GM12878 (cell line): Measurements from ENCODE around the gene AKAP7. TPM values are rescaled to one million over a fixed set of nuclear protein-coding genes. Genes with fewer than 3 reads are reported as not detected.
"Not testable (repeated sequence)": the region's sequence is repeated elsewhere in the genome, so short reads cannot be mapped to it uniquely, and the experiment has no call there.

Experiments
- ATAC-seq: fragments of 200-7000 bp; cut with Tn5 transposase; 3 replicates; pipeline ENCODE4 v1.9.1; 2020; ENCODE audit warnings: mild to moderate bottlenecking, moderate library complexity
- BruUV-seq: library from RNA; stranded (reverse); fragments of 400-500 nt; replicated peaks from 2 replicates; lab custom pipeline; 2021; lab: Mats Ljungman, UMichigan
- CTCF ChIA-PET: fragments of 300-600 bp; sonication (Branson Sonifier 250); formaldehyde crosslinking; extraction: SDS; loops from one replicate; lab custom pipeline; 2021; ENCODE audit warnings: inconsistent platforms; lab: Yijun Ruan, JAX
- POLR2A ChIA-PET: fragments of 350-600 bp; formaldehyde crosslinking; extraction: SDS; loops from one replicate; lab custom pipeline; 2021; ENCODE audit warnings: inconsistent platforms; lab: Charles Lee
- RAD21 ChIA-PET: fragments of 300-600 bp; sonication (Branson Sonifier 250); formaldehyde crosslinking; loops from one replicate; lab custom pipeline; 2023; ENCODE audit warnings: antibody characterized with exemption; ENCODE audit not compliant: unreplicated experiment; lab: Charles Lee
- SMC1A ChIA-PET: fragments of 300-600 bp; sonication (Branson Sonifier 250); formaldehyde crosslinking; loops from one replicate; lab custom pipeline; 2023; ENCODE audit not compliant: unreplicated experiment, uncharacterized antibody; lab: Charles Lee
- DNase-seq: peaks from one replicate; pipeline ENCODE4 v3.0.0-alpha.2; 2011; ENCODE audit warnings: low read depth, low spot score
- FAIRE-seq: peaks from 3 replicates; lab custom pipeline; 2011; peaks lifted over from hg19 to GRCh38; lab: Jason Lieb, UNC
- H2AFZ ChIP-seq: 2 replicates; pipeline ENCODE4 v1.6.0; 2011; ENCODE audit warnings: low read depth, low read length, control low read depth; ENCODE audit not compliant: control insufficient read depth
- H3K27ac ChIP-seq: 2 replicates; pipeline ENCODE4 v1.5.1; 2011; ENCODE audit warnings: control low read depth; ENCODE audit not compliant: control insufficient read depth, insufficient read depth
- H3K27me3 ChIP-seq, 2 experiments: replicated peaks in 1 of 2; 2 replicates each; pipeline versions ENCODE4 v1.6.0 to v1.6.1; 2011; ENCODE audit warnings: low read length in 1 of 2; ENCODE audit not compliant: control insufficient read depth in 2 of 2, insufficient read depth in 2 of 2
- H3K36me3 ChIP-seq, 2 experiments: 2 replicates each; pipeline ENCODE4 v1.5.1; 2011; ENCODE audit warnings: low read length in 1 of 2; ENCODE audit not compliant: control insufficient read depth in 2 of 2, insufficient read depth in 2 of 2
- H3K4me1 ChIP-seq: 2 replicates; pipeline ENCODE4 v1.6.1; 2011; ENCODE audit warnings: mild to moderate bottlenecking, low read length, moderate library complexity, mixed read lengths; ENCODE audit not compliant: control insufficient read depth, insufficient read depth
- H3K4me2 ChIP-seq: 2 replicates; pipeline ENCODE4 v1.6.0; 2011; ENCODE audit warnings: control low read depth; ENCODE audit not compliant: control insufficient read depth, insufficient read depth
- H3K4me3 ChIP-seq: fragments of 200-600 bp; sonication (generic); 2 replicates; pipeline ENCODE4 v1.5.1; 2016
- H3K79me2 ChIP-seq: 2 replicates; pipeline ENCODE4 v1.6.0; 2011; ENCODE audit warnings: low read length; ENCODE audit not compliant: control insufficient read depth, insufficient read depth
- H3K9ac ChIP-seq: 2 replicates; pipeline ENCODE4 v1.8.0; 2011; ENCODE audit warnings: low read length, control low read depth, mixed read lengths; ENCODE audit not compliant: control insufficient read depth, insufficient read depth
- H3K9me3 ChIP-seq: replicated peaks from 3 replicates; pipeline ENCODE4 v1.5.1; 2011; ENCODE audit warnings: mild to moderate bottlenecking, low read length; ENCODE audit not compliant: control insufficient read depth, insufficient read depth
- H4K20me1 ChIP-seq: 2 replicates; pipeline ENCODE4 v1.6.0; 2011; ENCODE audit not compliant: control insufficient read depth, insufficient read depth
- WGBS: methylation state at CpG from one replicate; pipeline ENCODE4 v1.1.6; 2016; ENCODE audit warnings: low lambda C conversion rate; ENCODE audit not compliant: insufficient replicate concordance, insufficient coverage; ENCODE audit errors: missing lambda C conversion rate; 5-methylcytosine and 5-hydroxymethylcytosine counted together
- in situ Hi-C: fragments of 300-500 bp; cut with MboI; formaldehyde crosslinking; loops from 9 replicates; pipeline ENCODE4 v1.14.3; 2018; ENCODE audit warnings: mixed read lengths
- intact Hi-C: fragments of 100-400 bp; cut with micrococcal nuclease; formaldehyde crosslinking; loops from one replicate; pipeline ENCODE4 v1.14.2; 2022; ENCODE audit not compliant: unreplicated experiment
- polyA plus RNA-seq, 11 experiments: library from polyadenylated mRNA; depleted of rRNA in 4 of 11; unstranded in 6 of 11; stranded (reverse) in 5 of 11; fragments of >200 nt; fragmentation: Nextera tagmentation in 4 of 11; fragmentation: Illumina TruSeq in 1 of 11; extraction: Ambion mirVana in 4 of 11; extraction: Trizol in 1 of 11; gene quantifications; 1 replicate in 1 of 11; 2 replicates in 10 of 11; pipeline versions ENCODE4 v1.2.1 to v1.2.3, GENCODE V29; 2011 to 2016; ENCODE audit warnings: inconsistent platforms in 2 of 11, missing spikeins in 2 of 11, low read depth in 1 of 11
- total RNA-seq, 4 experiments: library from RNA; depleted of rRNA in 3 of 4; stranded (reverse); fragments of >200 nt in 3 of 4; fragmentation: Illumina TruSeq in 1 of 4; extraction: Trizol in 1 of 4; gene quantifications; 2 replicates each; pipeline versions ENCODE4 v1.2.1 to v1.2.3, GENCODE V29; 2013 to 2021

AKAP7 gene
- total and polyA plus RNA-seq, 10 of the 15 experiments (the other 5 are each of a cell fraction or from before 2014, with no cell fraction given) = 0.06 to 0.58 (median 0.28) TPM; not detected in 1

- FAIRE-seq, H4K20me1 ChIP-seq, H2AFZ ChIP-seq, ATAC-seq, intact Hi-C loops, H3K9ac ChIP-seq, H3K79me2 ChIP-seq, H3K36me3 ChIP-seq, H3K27ac ChIP-seq, DNase-seq, in situ Hi-C loops, H3K4me2 ChIP-seq, H3K27me3 ChIP-seq, RAD21 ChIA-PET, CTCF ChIA-PET, POLR2A ChIA-PET, H3K4me3 ChIP-seq, SMC1A ChIA-PET, H3K9me3 ChIP-seq, H3K4me1 ChIP-seq, BruUV-seq: not testable (repeated sequence)
- WGBS = 47% methylated on average over 14 of the region's 14 CpGs
Measured at GRCh38 chr6:131325669-131326068, 190.4 kb downstream of the AKAP7 start.

DNA sequence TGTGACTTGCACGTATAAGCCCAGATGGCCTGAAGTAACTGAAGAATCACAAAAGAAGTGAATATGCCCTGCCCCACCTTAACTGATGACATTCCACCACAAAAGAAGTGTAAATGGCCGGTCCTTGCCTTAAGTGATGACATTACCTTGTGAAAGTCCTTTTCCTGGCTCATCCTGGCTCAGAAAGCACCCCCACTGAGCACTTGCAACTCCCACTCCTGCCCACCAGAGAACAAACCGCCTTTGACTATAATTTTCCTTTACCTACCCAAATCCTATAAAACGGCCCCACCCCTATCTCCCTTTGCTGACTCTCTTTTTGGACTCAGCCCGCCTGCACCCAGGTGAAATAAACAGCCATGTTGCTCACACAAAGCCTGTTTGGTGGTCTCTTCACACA, 193.5 kb downstream of the AKAP7 start:
- CTCF ChIA-PET, H3K9ac ChIP-seq, intact Hi-C loops, H3K36me3 ChIP-seq, H2AFZ ChIP-seq, DNase-seq, BruUV-seq, H4K20me1 ChIP-seq, H3K4me3 ChIP-seq, RAD21 ChIA-PET, H3K27me3 ChIP-seq, H3K9me3 ChIP-seq, POLR2A ChIA-PET, H3K4me1 ChIP-seq, H3K4me2 ChIP-seq, H3K79me2 ChIP-seq, in situ Hi-C loops, ATAC-seq, FAIRE-seq, H3K27ac ChIP-seq: not testable (repeated sequence)
- SMC1A ChIA-PET = interaction anchor here (1.3 kb wide), 1 partner anchor 13 kb away, joined by 3 read pairs; no protein-coding TSS in a partner anchor
- 38% methylated on average over 4 of the region's 5 CpGs for WGBS
